ENCODE results near the gene SLAMF1. TPM values are rescaled to one million over a fixed set of nuclear protein-coding genes. Genes with fewer than 3 reads are reported as not detected.

Gene SLAMF1
- total RNA-seq, 2 donors from 2014 or later = 1.8 to 2.3 TPM

GRCh38 chr1:160669276-160669675, 22.4 kb upstream of the SLAMF1 start:
- DNase-seq (ENCODE audit: low spot score) = no peak
- Histone ChIP-seq H3K27ac (no peak overlapping the region), H3K9me3 (no peaks in the 10 kb centered on the region), H3K36me3 (no peaks in the 10 kb centered on the region), H3K27me3 (replicated peaks; ENCODE audit: insufficient read depth) (no peaks in the 10 kb centered on the region), H3K4me3 (no peak overlapping the region), H3K4me1 (ENCODE audit: control insufficient read depth in 1 of 2, low read depth in 2 of 2) (no peaks in the 10 kb centered on the region)
- ATAC-seq (ENCODE audit: insufficient number of reproducible peaks, low FRiP score, low read depth) = no peak
- TF ChIP-seq CTCF (IDR thresholded peaks at IDR 0.05) = no peak

- Histone ChIP-seq H3K27me3 (replicated peaks; ENCODE audit: insufficient read depth) (no peaks in the 10 kb centered on the region), H3K9me3 (no peaks in the 10 kb centered on the region), H3K36me3 (no peaks in the 10 kb centered on the region), H3K4me3 (no peak overlapping the region), H3K4me1 (ENCODE audit: control insufficient read depth in 1 of 2, low read depth in 2 of 2) (no peaks in the 10 kb centered on the region), H3K27ac (no peak overlapping the region)
- ATAC-seq (ENCODE audit: insufficient number of reproducible peaks, low FRiP score, low read depth) (no peak), DNase-seq (ENCODE audit: low spot score) (no peak)
- TF ChIP-seq CTCF (IDR thresholded peaks at IDR 0.05) = no peak
Observed at GRCh38 chr1:160667896-160668295, 21.1 kb upstream of the SLAMF1 start.

- no peak for TF ChIP-seq CTCF (IDR thresholded peaks at IDR 0.05)
- DNase-seq (ENCODE audit: low spot score) = no peak
- no peaks in the 10 kb centered on the region for H3K9me3 ChIP-seq
- no peak overlapping the region for H3K4me3 ChIP-seq
- no peaks in the 10 kb centered on the region for H3K4me1 ChIP-seq (ENCODE audit: control insufficient read depth in 1 of 2, low read depth in 2 of 2)
- ATAC-seq (ENCODE audit: insufficient number of reproducible peaks, low FRiP score, low read depth) = no peak
- H3K27ac ChIP-seq = no peak overlapping the region
- no peaks in the 10 kb centered on the region for H3K36me3 ChIP-seq
- H3K27me3 ChIP-seq (replicated peaks; ENCODE audit: insufficient read depth) = no peaks in the 10 kb centered on the region
Observed at GRCh38 chr1:160666079-160666442, 19.2 kb upstream of the SLAMF1 start.

- no peaks in the 10 kb centered on the region for H3K4me1 ChIP-seq (ENCODE audit: control insufficient read depth in 1 of 2, low read depth in 2 of 2)
- H3K27me3 ChIP-seq (replicated peaks; ENCODE audit: insufficient read depth) = no peaks in the 10 kb centered on the region
- no peak overlapping the region for H3K27ac ChIP-seq
- no peak overlapping the region for H3K4me3 ChIP-seq
- no peaks in the 10 kb centered on the region for H3K36me3 ChIP-seq
- TF ChIP-seq CTCF (IDR thresholded peaks at IDR 0.05) = no peak
- ATAC-seq (ENCODE audit: insufficient number of reproducible peaks, low FRiP score, low read depth) (no peak), DNase-seq (ENCODE audit: low spot score) (no peak)
- H3K9me3 ChIP-seq = no peaks in the 10 kb centered on the region
Observed at GRCh38 chr1:160665330-160666078, 18.7 kb upstream of the SLAMF1 start.

- H3K4me1 ChIP-seq (ENCODE audit: control insufficient read depth in 1 of 2, low read depth in 2 of 2) = no peaks in the 10 kb centered on the region
- no peak overlapping the region for H3K27ac ChIP-seq
- no peaks in the 10 kb centered on the region for H3K27me3 ChIP-seq (replicated peaks; ENCODE audit: insufficient read depth)
- ATAC-seq (ENCODE audit: insufficient number of reproducible peaks, low FRiP score, low read depth) = no peak
- DNase-seq (ENCODE audit: low spot score) = no peak
- no peak overlapping the region for H3K4me3 ChIP-seq
- TF ChIP-seq CTCF (IDR thresholded peaks at IDR 0.05) = no peak
- no peaks in the 10 kb centered on the region for H3K9me3 ChIP-seq
- H3K36me3 ChIP-seq = no peaks in the 10 kb centered on the region
Observed at GRCh38 chr1:160664573-160665051, 17.8 kb upstream of the SLAMF1 start.

Data from thoracic aorta (tissue), 2 donors.